Neuron (in vitro differentiated cells): ENCODE results near the gene CLMP.
"Not testable (repeated sequence)": the region's sequence is repeated elsewhere in the genome, so short reads cannot be mapped to it uniquely, and the experiment has no call there.

Experiments used
- H2AFZ ChIP-seq: one replicate; pipeline ENCODE4 v1.6.1; 2013; ENCODE audit warnings: low read depth, mild to moderate bottlenecking, inconsistent platforms, low read length, moderate library complexity
- H3K27me3 ChIP-seq: one replicate; pipeline ENCODE4 v1.6.1; 2013; ENCODE audit warnings: low read length; ENCODE audit not compliant: insufficient read depth
- H3K36me3 ChIP-seq: one replicate; pipeline ENCODE4 v1.6.1; 2013; ENCODE audit warnings: low read length; ENCODE audit not compliant: insufficient read depth
- H3K4me1 ChIP-seq: one replicate; pipeline ENCODE4 v1.6.1; 2013; ENCODE audit warnings: low read length; ENCODE audit not compliant: insufficient read depth
- H3K4me3 ChIP-seq: 2 replicates; pipeline ENCODE4 v1.5.1; 2013; ENCODE audit warnings: mild to moderate bottlenecking, low read length, moderate library complexity
- H3K9me3 ChIP-seq: one replicate; pipeline ENCODE4 v1.6.1; 2013; ENCODE audit warnings: low read length

Gene CLMP

GRCh38 chr11:123144707-123145106 lies 50.3 kb downstream of the CLMP start:
- H3K27me3 ChIP-seq = no peaks in the 10 kb centered on the region
- no peak overlapping the region for H2AFZ ChIP-seq
- H3K4me3 ChIP-seq = no peak overlapping the region
- no peaks in the 10 kb centered on the region for H3K4me1 ChIP-seq
- H3K9me3 ChIP-seq = no peaks in the 10 kb centered on the region
- H3K36me3 ChIP-seq = no peaks in the 10 kb centered on the region

- no peak overlapping the region for H3K4me3 ChIP-seq
- H3K9me3 ChIP-seq = no peaks in the 10 kb centered on the region
- no peaks in the 10 kb centered on the region for H3K27me3 ChIP-seq
- no peak overlapping the region for H2AFZ ChIP-seq
- H3K36me3 ChIP-seq = no peaks in the 10 kb centered on the region
- no peaks in the 10 kb centered on the region for H3K4me1 ChIP-seq
Measured at GRCh38 chr11:123143921-123144320, 51.1 kb downstream of the CLMP start.

- Histone ChIP-seq H3K4me3 (no peak overlapping the region), H3K9me3 (no peaks in the 10 kb centered on the region), H3K27me3 (no peaks in the 10 kb centered on the region), H3K4me1 (no peaks in the 10 kb centered on the region), H3K36me3 (no peaks in the 10 kb centered on the region), H2AFZ (no peak overlapping the region)
Measured at GRCh38 chr11:123143476-123143875, 51.6 kb downstream of the CLMP start.

GRCh38 chr11:123139206-123139605 lies 55.8 kb downstream of the CLMP start:
- H3K4me1 ChIP-seq = peaks cover 4% of the 10 kb centered on the region
- no peak overlapping the region for H3K4me3 ChIP-seq
- no peaks in the 10 kb centered on the region for H3K9me3 ChIP-seq
- no peak overlapping the region for H2AFZ ChIP-seq
- no peaks in the 10 kb centered on the region for H3K27me3 ChIP-seq
- no peaks in the 10 kb centered on the region for H3K36me3 ChIP-seq

GRCh38 chr11:123137431-123138224 lies 57.4 kb downstream of the CLMP start:
- H3K4me1 ChIP-seq = peaks cover 4% of the 10 kb centered on the region
- no peak overlapping the region for H3K4me3 ChIP-seq

GRCh38 chr11:123135863-123136446 lies 59.1 kb downstream of the CLMP start:
- Histone ChIP-seq H3K4me1 (peaks cover 4% of the 10 kb centered on the region), H3K9me3 (no peaks in the 10 kb centered on the region), H3K4me3 (no peak overlapping the region)

More at GRCh38 chr11:123137431-123138224, 57.4 kb downstream of the CLMP start:
- H3K27me3 ChIP-seq = no peaks in the 10 kb centered on the region
- H3K9me3 ChIP-seq = no peaks in the 10 kb centered on the region
- H2AFZ ChIP-seq = peak overlapping the region; percentile 63
- no peaks in the 10 kb centered on the region for H3K36me3 ChIP-seq

GRCh38 chr11:123132881-123133280 lies 62.2 kb downstream of the CLMP start:
- Histone ChIP-seq H3K36me3 (no peaks in the 10 kb centered on the region), H3K4me1 (peaks cover 3% of the 10 kb centered on the region), H3K9me3 (no peaks in the 10 kb centered on the region), H2AFZ (no peak overlapping the region), H3K4me3 (no peak overlapping the region), H3K27me3 (no peaks in the 10 kb centered on the region)

More at GRCh38 chr11:123135863-123136446, 59.1 kb downstream of the CLMP start:
- no peak overlapping the region for H2AFZ ChIP-seq
- no peaks in the 10 kb centered on the region for H3K27me3 ChIP-seq
- H3K36me3 ChIP-seq = no peaks in the 10 kb centered on the region

GRCh38 chr11:123132034-123132766 lies 62.8 kb downstream of the CLMP start:
- not testable (repeated sequence) for H3K36me3 ChIP-seq, H3K27me3 ChIP-seq, H2AFZ ChIP-seq, H3K4me3 ChIP-seq, H3K9me3 ChIP-seq, H3K4me1 ChIP-seq

- H3K9me3 ChIP-seq = no peaks in the 10 kb centered on the region
- no peak overlapping the region for H2AFZ ChIP-seq
- no peaks in the 10 kb centered on the region for H3K27me3 ChIP-seq
- no peaks in the 10 kb centered on the region for H3K4me1 ChIP-seq
- H3K4me3 ChIP-seq = no peak overlapping the region
- H3K36me3 ChIP-seq = no peaks in the 10 kb centered on the region
Measured at GRCh38 chr11:123129920-123130319, 65.1 kb downstream of the CLMP start.

- H3K4me1 ChIP-seq = no peaks in the 10 kb centered on the region
- H3K36me3 ChIP-seq = no peaks in the 10 kb centered on the region
- H3K4me3 ChIP-seq = no peak overlapping the region
- no peaks in the 10 kb centered on the region for H3K9me3 ChIP-seq
- H3K27me3 ChIP-seq = no peaks in the 10 kb centered on the region
- no peak overlapping the region for H2AFZ ChIP-seq
Measured at GRCh38 chr11:123125169-123125568, 69.9 kb downstream of the CLMP start.

- no peaks in the 10 kb centered on the region for H3K27me3 ChIP-seq
- H3K4me1 ChIP-seq = no peaks in the 10 kb centered on the region
- H2AFZ ChIP-seq = no peak overlapping the region
- H3K4me3 ChIP-seq = no peak overlapping the region
- no peaks in the 10 kb centered on the region for H3K36me3 ChIP-seq
- H3K9me3 ChIP-seq = no peaks in the 10 kb centered on the region
Measured at GRCh38 chr11:123122852-123123251, 72.2 kb downstream of the CLMP start.

GRCh38 chr11:123122341-123122740 lies 72.7 kb downstream of the CLMP start:
- H3K36me3 ChIP-seq = no peaks in the 10 kb centered on the region
- H3K4me1 ChIP-seq = no peaks in the 10 kb centered on the region
- no peaks in the 10 kb centered on the region for H3K9me3 ChIP-seq
- no peaks in the 10 kb centered on the region for H3K27me3 ChIP-seq
- H3K4me3 ChIP-seq = no peak overlapping the region
- H2AFZ ChIP-seq = no peak overlapping the region

- Histone ChIP-seq H3K4me3 (no peak overlapping the region), H3K4me1 (no peaks in the 10 kb centered on the region), H2AFZ (no peak overlapping the region), H3K27me3 (no peaks in the 10 kb centered on the region), H3K9me3 (no peaks in the 10 kb centered on the region), H3K36me3 (no peaks in the 10 kb centered on the region)
Measured at GRCh38 chr11:123116486-123116885, 78.6 kb downstream of the CLMP start.
